GM19463 (cell line): ENCODE data around the gene RASL11A.
A peak's percentile ranks its signal among the peaks of the same experiment; 100 is the strongest.

ENCODE experiments used
- ATAC-seq: cut with Tn5 transposase; IDR thresholded peaks from one replicate; pipeline ENCODE4 v1.9.1; 2021; ENCODE audit warnings: mild to moderate bottlenecking, moderate library complexity; ENCODE audit not compliant: unreplicated experiment

The RASL11A gene, protein sequence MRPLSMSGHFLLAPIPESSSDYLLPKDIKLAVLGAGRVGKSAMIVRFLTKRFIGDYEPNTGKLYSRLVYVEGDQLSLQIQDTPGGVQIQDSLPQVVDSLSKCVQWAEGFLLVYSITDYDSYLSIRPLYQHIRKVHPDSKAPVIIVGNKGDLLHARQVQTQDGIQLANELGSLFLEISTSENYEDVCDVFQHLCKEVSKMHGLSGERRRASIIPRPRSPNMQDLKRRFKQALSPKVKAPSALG

DNA sequence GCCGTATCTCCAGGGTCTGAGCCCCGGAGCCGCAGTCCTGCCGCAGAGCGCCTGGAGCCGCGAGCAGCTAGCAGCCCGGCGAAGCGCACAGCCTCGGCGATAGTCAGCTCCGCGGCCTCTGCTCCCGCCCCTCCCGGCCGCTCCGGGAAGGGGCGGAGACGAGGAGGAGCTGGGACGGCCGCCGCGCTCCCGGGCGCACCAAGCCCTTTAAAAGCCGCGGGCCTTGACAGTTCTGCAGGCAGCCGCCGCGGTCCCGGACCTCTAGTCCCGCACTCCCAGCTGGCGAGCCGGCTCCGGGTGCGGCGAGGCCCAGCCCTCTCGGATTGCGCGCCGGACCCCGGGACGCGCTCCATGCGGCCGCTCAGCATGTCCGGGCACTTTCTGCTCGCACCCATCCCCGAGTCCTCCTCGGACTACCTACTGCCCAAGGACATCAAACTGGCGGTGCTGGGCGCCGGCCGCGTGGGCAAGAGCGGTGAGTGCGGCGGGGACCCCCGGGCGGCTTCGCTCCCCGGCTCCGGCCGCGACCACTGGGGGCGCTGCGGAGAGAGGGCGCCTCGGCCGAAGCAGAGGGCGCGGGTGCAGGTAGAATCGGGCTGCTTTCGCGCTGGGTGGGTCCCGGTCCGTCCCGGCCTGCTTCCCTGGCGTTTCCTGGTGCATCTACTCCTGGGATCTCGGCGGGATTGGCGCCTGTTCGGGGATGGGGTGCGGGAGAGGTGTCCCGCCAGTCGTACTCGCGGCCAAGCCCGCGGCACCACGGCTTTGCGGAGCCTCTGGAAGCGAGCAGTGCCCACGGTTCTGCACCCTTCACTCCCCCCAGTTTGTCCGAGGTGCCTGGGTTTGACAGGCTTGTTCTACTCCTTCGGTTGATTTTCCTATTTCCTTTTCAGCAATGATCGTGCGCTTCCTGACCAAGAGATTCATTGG, at the start of gene RASL11A:
TSS of gene RASL11A (plus strand) at position 237 of the 927 bp plus-strand sequence. CDS start at position 352, 115 bp downstream.
- ATAC-seq, result peak; percentile 88

DNA sequence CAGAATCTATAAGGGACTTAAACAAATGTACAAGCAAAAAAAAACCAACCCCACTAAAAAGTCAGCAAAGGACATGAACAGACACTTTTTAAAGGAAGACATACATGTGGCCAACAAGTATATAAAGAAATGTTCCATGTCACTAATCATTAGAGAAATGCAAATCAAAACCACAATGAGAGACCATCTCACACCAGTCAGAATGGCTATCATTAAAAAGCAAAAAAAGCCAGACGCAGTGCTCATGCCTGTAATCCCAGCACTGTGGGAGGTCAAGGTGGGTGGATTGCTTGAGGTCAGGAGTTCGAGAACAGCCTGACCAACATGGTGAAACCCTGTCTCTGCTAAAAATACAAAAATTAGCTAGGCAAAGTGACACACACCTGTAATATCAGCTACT, 48.5 kb upstream of the RASL11A start:
- ATAC-seq, result peak; percentile 72

DNA sequence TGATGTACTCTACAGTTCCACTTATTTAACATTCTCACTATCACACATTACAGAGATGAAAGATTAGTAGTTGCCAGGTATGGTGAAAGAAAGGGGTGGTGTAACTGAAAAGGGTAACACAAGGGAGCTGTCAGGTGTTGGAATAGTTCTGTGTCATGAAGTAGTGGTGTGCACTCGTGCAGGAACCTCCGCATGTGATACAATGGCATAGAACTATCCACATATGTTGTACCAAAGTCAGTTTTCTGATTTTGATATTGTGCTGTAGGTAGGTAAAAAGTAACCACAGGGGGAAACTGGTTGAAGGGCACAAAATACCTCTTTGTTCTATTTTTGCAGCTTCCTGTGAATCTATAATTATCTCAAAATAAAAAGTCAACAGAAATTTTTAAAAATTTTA, 43.6 kb upstream of the RASL11A start:
- ATAC-seq, result no peak

DNA sequence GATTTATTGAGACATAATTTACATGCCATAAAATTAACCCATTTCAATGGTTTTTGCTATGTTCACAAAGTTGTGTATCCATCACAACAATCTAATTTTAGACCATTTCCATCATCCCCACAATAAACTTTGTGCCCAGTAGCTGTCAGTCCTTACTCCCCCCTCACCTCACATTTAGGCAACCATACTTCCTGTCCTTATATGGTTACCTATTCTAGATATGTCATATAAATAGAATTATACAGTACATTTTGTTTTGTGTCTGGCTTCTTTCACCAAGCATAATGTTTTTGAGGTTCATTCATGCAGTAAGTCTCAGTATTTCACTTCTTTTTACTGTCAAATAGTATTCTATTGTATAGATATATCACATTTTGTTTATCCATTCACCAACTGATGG, 42.5 kb upstream of the RASL11A start:
- no peak for ATAC-seq

DNA sequence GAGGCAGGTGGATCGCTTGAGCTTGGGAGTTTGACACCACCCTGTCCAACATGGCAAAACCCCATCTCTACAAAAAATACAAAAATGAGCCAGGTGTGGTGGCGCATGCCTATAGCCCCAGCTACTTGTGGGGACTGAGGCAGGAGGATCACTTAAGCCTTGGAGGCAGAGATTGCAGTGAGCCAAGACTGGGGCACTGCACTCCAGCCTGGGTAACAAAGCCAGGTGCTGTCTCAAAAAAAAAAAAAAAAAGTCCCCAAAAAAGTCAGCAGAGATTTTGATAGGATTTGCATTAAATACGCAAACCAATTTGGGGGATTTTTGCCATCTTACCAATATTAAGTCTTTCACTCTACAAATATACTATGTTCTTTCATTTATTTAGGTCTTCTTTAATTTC, 41.0 kb upstream of the RASL11A start:
- no peak for ATAC-seq

DNA sequence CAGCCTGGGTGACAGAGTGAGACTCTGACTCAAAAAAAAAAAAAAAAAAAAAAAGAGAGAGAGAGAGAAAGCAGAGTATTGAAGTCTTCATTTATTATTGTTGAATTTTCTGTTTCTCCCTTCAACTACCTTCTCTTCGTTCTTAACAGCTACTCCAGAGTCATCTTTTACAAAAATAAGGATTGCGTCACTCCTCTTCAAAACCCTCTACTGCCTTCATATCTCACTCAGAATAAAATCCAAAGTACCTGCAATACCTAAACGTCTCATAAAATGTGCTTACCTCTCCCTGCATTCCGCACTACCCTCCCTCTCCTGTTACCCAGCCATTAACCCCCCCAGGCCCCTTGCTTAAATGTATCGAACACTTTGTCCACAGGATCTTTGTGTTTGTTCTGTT, 36.7 kb upstream of the RASL11A start:
- ATAC-seq, result no peak

DNA sequence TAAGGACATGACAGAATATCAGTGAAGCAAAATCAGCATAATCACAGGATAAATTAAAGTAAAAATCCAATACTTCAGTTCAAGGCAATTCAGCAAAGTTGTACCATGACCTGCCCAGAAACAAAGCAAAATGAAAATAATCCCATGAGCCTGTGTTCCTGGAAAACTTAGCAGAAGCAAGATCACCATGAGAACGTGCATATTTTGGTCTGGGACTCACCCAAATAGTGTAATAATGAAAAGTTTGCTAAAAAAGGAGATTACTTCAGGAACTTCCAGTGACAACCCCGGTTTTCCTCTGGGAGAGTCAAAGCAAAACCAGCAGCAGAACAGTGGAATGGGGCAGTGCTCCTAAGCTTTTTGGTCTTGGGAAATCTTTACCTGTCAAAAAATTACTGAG, 34.2 kb upstream of the RASL11A start:
- no peak for ATAC-seq

DNA sequence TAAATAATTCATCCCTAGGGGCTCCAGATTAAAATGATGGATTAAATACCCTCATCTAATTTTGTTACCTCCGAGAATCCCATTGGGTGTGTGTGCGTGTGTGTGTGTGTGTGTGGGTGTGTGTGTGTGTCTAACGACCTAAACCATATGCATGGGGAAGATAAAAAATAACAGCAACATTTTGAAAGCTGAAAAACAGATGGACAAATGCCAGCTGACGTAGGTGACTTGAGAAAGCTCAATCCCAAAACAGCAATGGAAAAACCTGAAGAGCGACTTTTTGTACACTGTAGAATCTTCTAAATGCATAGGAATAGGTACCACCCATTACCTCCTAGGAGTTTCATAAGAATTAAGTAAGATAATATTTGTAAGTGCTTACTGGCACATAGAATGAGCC, 27.9 kb upstream of the RASL11A start:
- ATAC-seq, result no peak

DNA sequence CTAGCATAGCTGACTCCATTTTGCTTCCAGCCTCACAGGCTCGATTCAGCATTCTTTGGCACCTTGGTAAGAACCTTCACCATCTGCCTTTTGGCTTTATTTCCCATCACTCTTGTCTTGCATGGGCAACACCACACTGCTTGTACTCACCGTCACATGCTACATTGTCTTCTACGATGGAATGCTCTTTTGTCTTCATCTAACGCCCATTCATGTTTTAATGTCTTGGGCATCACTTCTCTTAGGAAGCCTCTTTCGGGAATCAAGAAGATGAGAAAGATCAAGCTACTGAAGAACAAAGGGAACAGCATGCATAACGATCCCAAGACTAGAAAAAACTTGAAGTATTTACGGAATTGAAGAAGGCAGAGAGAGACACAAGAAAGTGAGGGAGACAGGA, 25.0 kb upstream of the RASL11A start:
- ATAC-seq, result no peak

DNA sequence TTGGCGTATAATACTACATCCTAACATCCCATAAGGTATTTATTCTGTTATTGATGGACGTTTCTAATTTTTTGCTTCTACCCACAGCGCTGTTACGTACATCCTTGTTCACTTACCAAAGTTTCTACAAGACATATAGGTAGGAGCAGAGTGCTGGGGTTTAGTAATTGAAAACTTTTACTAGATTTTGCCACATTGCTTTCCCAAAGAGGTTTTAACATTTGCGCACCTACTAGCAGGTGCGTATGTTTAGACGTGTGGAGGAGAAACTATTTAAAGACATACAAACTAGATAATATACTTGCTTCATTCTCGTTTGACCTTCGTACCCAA, 19.8 kb upstream of the RASL11A start:
- ATAC-seq, result peak; percentile 4

DNA sequence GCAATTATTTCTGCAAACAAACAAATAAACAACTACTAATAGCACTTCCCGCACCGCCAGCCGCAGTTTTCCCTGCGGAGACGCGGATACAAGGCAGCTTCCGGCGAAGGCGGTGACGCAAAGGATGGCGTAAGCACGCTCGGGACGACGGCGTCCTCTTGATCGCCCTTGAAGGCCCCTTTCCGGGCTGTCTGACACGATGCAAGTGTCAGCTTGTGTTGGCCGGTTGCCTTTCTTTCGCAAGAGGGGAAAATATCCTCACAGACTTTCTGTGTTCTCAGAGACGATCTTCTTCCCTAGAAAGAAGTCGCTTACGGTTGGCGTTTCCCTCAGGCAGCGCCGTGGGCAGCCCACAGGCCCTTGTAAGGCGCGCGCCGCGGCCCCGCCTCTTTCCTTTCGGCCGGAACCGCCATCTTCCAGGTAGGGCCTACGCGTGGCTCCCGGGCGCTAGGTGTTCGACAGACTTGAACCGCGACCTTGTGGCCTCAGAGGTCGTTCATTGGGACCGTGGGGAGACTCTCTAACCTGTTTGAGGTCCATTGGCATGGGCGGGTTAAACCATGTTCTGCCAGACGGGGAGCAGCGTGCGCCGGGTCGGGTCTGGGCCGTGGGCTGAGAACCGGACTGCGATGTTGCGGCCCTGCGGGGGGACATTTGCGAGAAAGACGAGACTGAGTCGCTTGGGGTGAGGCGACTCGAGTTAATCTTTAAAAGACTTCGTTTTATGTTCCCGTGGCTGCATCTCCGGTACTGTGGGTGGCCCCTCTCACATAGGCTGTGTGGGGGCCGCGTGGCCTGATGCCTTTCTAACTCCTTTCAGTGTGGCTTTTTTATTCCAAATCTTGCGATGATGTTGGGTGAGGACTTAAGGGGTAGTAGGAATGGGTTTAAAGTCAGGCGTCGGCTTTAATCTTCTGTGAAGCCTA, 19.2 kb upstream of the RASL11A start, which contains the start of gene RPL21:
TSS of gene RPL21 (plus strand) at position 393 of the 926 bp plus-strand sequence. CDS start 2,219 bp downstream, outside the sequence.
- peak; percentile 97 for ATAC-seq

DNA sequence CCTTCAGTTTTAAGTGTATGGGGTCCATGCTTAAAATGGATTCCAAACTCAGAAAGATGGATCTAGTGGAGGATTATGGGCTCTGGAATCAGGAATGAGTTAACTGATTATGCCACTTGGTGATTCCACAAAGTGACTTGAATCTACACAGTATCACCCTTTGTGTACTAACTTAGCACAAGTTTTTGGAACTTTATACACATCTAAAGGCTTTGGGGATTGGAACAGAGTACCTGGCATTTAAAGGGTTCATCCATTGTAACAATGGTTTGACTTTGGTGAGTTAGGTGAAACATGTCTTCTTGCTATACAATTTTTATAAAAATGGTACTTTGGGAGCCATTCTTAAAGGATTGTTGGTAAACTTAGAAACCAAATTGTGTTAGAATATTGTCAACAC, 18.2 kb upstream of the RASL11A start:
- no peak for ATAC-seq

DNA sequence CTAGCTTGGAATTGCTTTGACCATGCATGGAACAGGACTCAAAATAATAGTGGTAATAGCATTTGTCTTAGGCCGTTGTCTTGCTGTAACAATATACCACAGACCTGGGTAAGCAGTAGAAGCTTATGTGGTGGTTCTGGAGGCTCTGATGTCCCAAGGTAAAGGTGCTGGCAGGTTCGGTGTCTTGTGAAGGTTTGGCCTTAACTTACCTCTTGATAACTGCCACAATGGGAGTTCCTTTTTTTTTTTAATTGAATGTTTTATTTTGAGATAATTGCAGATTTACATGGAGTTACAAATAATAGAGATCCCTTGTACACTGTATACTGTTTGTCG, 13.4 kb upstream of the RASL11A start:
- ATAC-seq, result no peak

DNA sequence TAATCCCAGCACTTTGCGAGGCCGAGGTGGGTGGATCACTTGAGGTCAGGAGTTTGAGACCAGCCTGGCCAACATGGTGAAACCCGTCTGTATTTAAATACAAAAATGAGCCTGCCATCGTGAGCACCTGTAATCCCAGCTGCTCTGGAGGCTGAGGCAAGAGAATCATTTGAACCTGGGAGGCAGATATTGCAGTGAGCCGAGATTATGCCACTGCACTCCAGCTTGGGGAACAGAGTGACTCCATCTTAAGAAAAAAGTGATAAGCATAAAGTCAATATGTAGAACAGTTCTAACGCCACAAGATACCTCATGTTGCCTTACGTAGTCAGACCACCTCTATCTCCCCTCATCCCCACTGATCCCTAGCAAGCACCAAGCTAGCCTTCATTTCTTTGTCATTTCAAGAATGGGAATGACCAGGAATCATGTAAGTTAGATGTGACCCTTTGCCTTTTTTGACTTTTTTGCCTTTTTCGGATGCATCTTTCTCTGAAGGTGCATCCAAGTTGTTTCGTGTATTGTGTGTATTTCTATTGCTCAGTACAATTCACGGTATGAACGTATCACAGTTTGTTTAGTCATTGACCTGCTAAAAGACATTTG, 12.9 kb upstream of the RASL11A start:
- no peak for ATAC-seq

DNA sequence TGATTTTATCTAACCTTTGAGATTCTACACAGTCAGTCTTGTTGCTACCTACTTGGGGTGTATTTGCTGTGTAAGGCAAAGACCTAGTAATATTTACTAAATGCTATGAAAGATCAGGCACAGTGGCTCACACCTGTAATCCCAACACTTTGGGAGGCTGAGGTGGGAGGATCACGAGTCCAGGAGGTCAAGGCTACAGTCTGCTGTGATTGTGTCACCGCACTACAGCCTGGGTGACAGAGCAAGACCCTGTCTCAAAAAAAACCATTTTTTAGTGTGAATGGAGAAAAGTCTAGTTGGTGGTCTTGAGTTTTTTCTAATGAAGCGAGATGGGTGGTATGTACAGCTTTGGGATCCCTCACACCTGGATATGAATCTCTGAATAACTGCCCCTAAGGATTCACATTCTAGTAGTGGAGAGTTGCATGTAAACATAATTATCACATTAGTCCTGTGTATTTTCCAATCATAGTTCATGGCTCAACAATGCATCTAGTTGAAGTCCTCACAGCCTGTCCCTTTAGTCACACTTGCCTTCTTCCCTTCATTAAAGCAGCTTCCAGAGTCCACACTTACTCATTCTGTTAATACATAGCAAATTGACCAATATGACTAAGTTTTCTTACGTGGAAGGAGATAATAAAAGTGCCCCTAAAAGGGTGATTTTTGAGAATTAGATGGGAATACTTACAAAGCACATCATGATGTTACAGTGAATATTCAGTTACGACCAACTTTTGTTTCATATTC, 11.8 kb upstream of the RASL11A start:
- no peak for ATAC-seq

DNA sequence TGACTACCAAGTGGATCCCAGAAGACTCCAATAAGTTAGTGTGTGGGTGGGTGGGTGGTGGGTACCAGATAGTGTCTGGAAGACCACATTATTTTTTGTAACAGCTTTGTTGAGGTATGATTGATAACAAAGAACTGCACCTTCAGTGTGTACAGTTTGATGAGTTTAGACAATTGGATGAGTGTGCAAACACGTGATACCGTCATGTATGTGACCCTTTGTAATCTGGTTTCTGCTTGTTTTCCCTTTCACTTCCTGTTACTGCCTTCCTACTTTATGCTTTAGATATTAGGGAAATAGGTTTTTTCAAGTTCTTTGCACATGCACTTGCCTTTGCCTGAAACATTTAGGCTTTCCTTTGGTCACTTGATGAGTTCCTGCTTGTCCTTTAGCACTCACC, 10.8 kb upstream of the RASL11A start:
- ATAC-seq, result no peak

DNA sequence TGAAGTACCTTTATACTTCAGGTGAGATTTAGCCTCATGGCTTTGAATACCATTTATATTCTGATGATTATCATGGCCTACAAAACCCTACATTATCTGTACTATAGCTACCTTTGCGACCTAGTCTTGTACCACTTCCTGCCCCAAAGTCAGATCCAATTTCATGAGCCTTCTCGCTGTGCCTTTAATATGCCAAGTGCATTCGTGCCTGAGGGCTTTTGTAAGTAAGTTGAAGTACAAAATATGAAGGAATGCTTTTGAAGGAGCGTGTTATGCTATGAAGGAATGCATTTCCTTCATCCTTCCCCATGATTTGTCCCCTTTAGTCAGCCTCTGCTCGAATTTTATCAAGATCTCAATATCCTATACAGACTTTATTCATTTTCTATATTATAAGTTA, 9.2 kb upstream of the RASL11A start:
- no peak for ATAC-seq

DNA sequence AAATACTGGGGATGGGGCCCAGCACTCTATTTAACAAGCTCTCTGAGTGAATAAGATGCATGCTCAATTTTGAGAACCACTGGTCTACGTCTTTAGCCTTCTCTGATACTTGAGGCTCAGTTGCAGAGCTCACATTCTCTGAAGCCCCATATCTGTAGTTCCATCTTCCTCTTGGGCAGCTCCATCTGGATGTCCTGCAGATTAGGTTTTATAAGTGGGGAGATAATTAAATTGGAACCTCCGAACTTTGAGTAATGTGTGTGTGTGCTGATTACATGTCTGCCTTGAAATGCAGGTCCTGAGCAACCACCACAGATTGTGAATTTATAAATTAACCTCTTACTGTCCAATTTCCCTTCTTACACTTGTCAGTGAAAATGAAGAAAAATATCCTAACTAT, 7.2 kb upstream of the RASL11A start:
- no peak for ATAC-seq

DNA sequence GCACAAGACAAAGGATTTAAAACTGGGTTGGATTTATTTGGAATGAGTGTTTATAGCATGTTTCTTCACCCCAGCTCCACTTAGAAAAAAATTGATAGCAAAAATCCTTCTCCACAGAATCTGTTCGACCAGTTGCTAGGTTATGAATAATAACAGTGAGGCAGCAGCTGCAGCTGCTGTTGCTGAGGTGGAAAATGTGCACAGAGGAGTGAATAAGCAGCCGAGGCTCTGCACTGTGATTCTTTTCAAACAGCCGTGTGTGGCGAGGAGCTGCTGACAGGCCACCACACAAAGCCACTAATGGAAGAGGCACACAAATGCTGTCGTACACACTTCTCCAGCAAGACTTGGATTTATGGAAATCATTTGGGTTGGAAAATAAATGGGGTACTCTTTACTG, 6.4 kb upstream of the RASL11A start:
- no peak for ATAC-seq

DNA sequence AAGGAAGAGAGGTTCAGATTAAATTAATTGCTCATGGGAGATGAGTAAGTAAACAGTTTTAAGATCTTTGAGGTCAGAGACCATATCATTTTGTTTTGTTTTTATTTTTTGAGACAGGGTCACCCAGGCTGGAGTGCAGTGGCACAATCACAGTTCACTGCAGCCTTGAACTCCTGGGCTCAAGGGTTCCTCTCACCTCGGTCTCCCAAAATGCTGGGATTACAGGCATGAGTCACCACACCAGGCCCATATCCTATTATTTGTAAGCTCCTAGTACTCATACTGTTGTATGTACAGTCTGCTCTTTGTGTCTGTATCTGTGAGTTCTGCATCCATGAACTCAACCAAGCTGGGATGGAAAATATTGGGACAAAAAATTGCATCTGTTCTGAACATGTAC, 6.0 kb upstream of the RASL11A start:
- ATAC-seq, result no peak
